ENCODE measurements around the gene ZNF804A.

ZNF804A gene

DNA sequence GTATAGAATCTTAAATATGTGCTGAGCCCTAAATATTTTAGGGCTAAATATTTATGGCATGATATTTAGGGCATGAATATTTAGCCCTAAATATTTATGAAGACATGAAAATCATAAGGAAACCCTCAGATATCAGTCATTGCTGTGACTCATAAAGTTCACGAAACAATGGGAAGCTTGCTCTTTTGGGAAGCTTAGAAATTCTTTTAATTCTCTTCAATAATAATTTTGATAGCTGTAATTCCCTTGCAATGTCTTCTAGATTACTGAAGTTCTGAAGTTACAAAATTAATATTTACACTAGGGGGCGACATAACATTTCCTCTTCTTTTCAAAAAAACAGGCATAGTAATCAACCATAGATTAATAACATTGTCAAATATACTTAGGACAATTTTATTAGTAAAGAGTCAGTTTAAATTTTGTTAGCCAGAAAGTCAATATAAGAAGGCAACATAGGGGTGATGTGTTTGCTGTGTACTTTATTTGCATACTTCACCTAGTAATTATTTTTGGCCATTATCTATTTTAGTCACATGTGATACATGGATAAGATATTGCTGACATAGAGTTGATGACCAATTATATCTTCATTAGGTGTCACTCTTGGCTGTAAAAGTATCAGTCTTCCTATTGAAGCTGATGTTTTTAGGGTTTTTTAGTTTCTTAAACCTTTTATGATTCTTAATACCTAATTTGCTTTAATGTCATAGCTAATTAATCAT lies 13.2 kb downstream of the ZNF804A start:
- DNase-seq, result peak; percentile 48 to 77 (median 65)

DNA sequence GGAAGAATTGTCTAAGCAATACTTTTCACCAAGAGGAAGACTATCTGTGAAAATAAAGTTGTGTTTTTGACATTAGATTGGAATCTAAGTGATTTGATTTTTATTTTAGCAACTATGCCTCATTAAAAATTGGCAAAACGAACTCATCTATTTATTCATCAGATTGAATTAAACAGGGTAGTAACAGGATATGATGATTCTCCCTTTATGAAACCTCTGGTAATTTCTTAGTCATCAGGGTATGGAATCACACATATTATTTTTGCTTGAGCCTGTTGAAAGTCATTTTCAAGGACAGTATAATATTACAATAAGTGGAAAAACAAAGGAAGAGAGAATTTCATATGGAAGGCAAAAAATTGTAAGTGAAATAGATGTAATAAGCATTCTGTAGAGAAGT lies 22.0 kb downstream of the ZNF804A start:
- DNase-seq, result peak; percentile 10 to 56 (median 42)

DNA sequence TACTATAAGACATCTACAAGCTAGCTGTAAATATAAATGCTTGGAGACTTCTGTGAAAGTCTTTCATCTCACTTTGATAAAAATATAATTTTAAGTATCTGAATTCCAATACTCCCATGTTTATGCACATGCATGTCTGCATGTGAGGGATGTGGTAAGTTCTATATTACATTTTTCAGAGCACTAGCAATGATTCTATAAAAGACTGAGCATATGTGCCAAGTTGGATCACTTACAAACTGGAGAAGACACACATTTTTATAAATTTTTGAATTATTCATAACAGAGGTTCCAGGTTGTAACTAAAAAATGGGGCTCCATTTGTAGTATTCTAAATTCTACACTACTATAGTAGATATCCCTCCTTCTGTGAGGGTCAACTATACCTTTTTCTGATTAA lies 26.0 kb downstream of the ZNF804A start:
- no peak for DNase-seq

- DNase-seq, result peak; percentile 31 to 55 (median 45)
These were observed 29.7 kb downstream of the ZNF804A start for GRCh38 chr2:184628051-184628450.

- DNase-seq, result peak in 2 of 3 donors; percentile 9 to 11
These were observed 35.4 kb downstream of the ZNF804A start for GRCh38 chr2:184633726-184634125.

DNA sequence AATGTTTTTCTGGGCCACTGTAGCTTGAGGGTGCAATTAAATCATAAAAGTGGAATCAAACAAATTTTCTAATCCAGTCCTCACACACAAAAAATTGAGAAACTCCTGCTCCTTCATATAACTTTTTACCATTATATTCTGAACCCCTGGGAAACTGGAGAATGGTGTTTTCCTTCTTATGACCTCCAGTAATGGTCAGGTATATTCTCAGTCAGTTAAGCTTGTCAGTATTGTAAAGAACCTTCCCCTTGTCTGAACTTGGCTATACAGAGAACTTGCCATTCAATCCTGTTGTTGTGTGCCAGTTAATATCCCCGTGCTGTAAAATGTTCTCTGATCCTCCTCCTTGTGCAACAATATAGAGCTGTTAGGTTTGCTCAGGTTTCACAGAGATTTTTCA lies 39.5 kb downstream of the ZNF804A start:
- no peak for DNase-seq

DNA sequence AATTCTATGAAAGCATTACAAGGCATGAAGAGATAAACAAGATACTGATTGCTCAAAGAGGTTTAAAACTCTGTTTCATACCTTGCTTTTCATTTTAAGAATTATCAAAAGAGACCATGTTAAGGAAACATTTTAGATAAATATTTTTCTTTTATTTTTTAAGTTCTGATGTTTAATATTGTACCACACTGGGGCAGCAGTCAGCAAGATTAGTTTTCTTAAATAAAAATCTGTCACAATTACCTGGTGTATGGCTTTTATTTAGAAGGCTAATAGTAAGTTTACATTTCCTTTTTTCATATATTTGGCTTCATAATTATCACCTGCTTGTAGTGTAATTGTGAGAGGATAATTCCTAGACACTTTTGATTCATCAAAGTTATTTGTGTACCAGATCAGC lies 46.4 kb downstream of the ZNF804A start:
- DNase-seq, result no peak

GRCh38 chr2:184646177-184646576 lies 47.8 kb downstream of the ZNF804A start:
- DNase-seq, result no peak

GRCh38 chr2:184646593-184646992 lies 48.3 kb downstream of the ZNF804A start:
- no peak for DNase-seq

- no peak for DNase-seq
These were observed 56.6 kb downstream of the ZNF804A start for GRCh38 chr2:184654945-184655344.

GRCh38 chr2:184677171-184677570 lies 78.8 kb downstream of the ZNF804A start:
- peak in 2 of 3 donors; percentile 42 to 45 for DNase-seq

GRCh38 chr2:184679219-184680018 lies 81.1 kb downstream of the ZNF804A start:
- DNase-seq, result no peak

GRCh38 chr2:184680825-184681224 lies 82.5 kb downstream of the ZNF804A start:
- DNase-seq, result no peak

DNA sequence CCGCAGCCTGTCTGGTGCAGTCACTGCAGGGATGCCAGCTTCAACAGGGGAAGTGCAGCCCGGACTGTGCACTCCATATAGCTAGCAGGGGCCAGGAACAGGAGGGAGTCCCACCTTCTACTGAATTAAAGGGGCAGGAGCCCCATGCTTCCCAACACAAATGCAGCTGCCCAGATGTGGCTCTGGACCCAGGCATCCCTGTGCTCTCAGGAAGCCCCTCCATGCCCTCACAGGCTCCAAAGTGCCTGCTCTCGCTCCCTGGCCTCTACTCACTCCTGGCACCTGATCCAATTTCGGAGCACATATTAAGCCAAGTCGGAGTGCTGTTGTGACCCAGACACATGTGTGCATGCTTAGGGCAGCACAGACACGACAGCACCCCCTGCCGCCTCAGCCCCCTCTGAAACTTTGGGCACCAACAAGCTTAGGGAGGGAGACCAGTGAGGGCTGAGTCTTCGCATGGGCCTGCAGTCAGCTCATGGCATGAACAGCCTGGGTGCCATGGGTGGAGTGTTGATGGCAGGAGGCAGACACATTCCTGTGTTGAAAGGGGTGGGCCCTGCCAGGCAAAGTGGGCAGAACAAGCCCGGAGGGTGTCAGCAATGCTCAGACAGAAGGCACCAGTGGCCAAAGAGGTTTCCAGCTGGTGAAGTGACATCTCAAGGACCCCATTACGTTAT lies 83.5 kb downstream of the ZNF804A start:
- no peak for DNase-seq

DNA sequence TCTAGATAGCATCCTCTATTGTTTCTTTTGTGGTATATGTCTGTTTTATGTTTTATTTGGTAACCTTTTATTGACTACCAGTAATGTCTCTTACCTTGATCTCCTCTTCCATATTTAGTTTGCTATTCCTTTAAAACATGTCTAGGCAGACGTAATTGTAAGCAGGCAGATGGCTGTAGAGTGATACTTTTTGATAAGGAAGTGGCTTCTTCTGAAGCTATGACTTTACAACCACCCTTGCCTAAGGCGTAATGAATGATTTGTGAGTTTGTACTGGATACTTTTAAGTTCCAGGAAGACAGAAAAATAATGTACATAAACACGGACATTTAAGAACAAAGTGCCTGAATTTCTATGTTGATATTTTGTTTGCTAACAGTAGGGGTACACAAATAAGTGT lies 85.6 kb downstream of the ZNF804A start:
- no peak for DNase-seq

- no peak for DNase-seq
These were observed 87.9 kb downstream of the ZNF804A start for GRCh38 chr2:184685999-184686841.

DNA sequence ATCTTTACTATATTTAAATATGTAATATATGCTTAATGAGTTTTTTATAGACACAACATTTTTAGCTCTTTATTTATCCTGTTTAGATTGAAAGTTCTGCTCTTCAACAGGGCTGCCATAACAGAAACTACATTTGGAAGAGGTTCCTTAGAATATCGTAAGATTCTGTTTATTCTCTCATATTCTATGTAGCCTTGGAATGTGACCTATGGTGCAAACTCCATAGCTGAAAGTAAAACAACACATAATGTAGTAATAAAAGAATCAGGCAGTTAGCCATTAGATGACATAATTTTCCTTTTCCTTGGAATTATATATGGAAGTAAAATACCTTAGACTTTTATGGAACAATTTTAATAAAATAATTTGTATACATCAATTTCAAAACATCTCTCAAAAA lies 91.3 kb downstream of the ZNF804A start:
- DNase-seq, result no peak

DNA sequence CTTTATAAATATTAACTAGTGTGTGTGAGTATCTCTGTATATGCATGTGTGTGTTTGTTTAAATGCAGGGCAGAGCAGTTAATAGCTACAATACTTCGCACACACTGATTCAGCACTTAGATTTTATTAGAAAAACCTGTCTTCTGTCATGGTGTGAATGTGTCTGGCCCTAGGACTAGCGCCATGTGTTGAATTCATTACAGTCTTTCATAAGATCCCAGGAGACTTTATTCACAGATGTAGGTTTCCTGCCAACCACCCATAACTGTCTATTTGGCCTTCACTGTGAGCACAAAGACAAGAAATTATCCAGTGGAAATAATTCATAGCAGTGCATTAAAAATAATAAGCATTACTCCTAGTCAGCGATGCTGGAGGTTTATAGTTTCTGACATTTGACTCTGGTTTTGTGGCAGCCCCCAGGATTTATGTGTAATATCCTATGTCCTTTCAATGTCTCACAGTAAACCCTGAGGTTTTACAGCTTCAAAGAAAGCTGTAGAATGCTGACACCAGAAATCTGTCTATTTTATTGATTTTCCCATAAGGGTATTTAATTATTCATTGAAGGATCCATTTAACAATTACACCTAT lies 93.9 kb downstream of the ZNF804A start:
- no peak for DNase-seq

DNA sequence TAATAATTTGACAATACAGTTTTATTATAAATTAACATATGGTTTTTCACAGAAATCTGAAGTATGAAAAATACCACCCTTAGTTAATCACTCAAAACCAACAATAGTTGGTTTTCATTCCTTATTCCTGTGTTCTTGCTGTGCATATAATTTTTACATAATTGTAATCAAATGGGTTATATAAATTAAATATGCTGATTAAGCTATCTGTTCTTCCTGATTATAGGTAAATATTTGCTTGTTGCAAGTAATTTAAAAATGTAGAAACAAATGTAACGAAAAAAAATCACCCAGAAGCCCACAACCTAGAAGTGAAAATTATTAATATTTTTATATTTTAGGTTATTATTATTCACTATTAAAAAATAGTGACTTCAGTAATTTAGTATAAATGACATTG lies 98.3 kb downstream of the ZNF804A start:
- DNase-seq, result no peak

DNA sequence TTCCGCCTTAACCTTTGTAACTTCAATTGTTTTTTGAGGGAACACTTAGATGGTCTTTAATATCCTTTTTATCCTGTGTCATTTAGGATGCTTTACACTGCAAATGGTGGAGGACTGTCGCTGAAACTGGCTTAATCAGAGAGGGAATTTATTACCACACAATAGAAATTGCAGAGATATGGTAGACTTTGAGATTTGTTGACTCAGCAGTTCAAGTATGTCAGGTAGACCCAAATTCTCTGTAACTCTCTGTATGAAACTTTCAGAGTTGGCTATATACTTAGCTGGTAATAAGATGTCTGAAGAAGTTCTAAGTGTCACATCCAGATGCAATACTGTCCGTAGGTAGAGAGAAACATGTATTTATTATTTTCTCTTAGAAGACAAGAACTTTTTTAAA lies 100.1 kb downstream of the ZNF804A start:
- no peak for DNase-seq

GRCh38 chr2:184721881-184722280 lies 123.6 kb downstream of the ZNF804A start:
- DNase-seq, result no peak

DNA sequence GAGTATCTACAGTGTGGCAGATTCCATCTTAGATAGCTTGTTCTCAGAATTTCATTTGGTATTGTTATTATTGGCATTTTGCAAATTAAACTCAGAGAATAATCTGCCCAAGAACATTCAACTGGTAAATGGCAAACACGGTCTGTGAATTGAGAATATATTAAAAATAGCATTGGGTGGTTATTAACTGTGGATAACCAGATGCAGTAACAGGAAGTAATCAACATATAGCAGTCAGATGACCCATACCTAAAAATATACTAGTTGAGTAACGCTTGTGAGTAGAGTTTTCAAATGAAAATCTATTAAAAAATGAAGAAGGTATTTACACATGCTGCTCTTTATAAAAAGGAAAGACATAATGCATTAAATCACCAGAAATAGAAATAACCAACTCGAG lies 129.5 kb downstream of the ZNF804A start:
- DNase-seq, result no peak
